Fibroblast of the aortic adventitia (primary cell): ENCODE results near the gene KCNK13. TPM values are rescaled to one million over a fixed set of nuclear protein-coding genes. Genes with fewer than 3 reads are reported as not detected.

Source experiments
- DNase-seq: peaks from one replicate; pipeline ENCODE4 v3.0.0-alpha.2; 2010; ENCODE audit warnings: low read depth
- H3K4me3 ChIP-seq: 2 replicates; pipeline ENCODE4 v1.5.1; 2011; ENCODE audit warnings: low read depth, mild to moderate bottlenecking, control low read depth, low read length, moderate library complexity
- CTCF ChIP-seq: IDR thresholded peaks from 2 replicates; pipeline ENCODE4 v1.5.1; 2011; ENCODE audit warnings: mild to moderate bottlenecking, low read length, control low read depth, inconsistent platforms; ENCODE audit not compliant: insufficient read depth
- total RNA-seq: library from RNA; depleted of rRNA; stranded (reverse); fragments of >200 nt; gene quantifications from 2 replicates; pipeline ENCODE4 v1.2.3, GENCODE V29; 2012; ENCODE audit warnings: low replicate concordance

KCNK13 gene
- total RNA-seq, 1 donor, result 0.27 TPM

- no peak for DNase-seq
- no peak for TF ChIP-seq CTCF
- no peak overlapping the region for H3K4me3 ChIP-seq
These were observed 12.4 kb upstream of the KCNK13 start for GRCh38 chr14:90049390-90049789.

GRCh38 chr14:90050271-90050670 is 11.5 kb upstream of the KCNK13 start:
- H3K4me3 ChIP-seq, result no peak overlapping the region
- no peak for TF ChIP-seq CTCF

GRCh38 chr14:90053044-90053443 is 8.8 kb upstream of the KCNK13 start:
- no peak for TF ChIP-seq CTCF
- DNase-seq, result peak; percentile 16
- H3K4me3 ChIP-seq, result no peak overlapping the region

More at GRCh38 chr14:90050271-90050670, 11.5 kb upstream of the KCNK13 start:
- DNase-seq, result no peak

GRCh38 chr14:90054803-90055202 is 7.0 kb upstream of the KCNK13 start:
- DNase-seq, result no peak
- H3K4me3 ChIP-seq, result no peak overlapping the region
- TF ChIP-seq CTCF, result no peak

- no peak for DNase-seq
- H3K4me3 ChIP-seq, result no peak overlapping the region
- TF ChIP-seq CTCF, result no peak
These were observed 5.0 kb upstream of the KCNK13 start for GRCh38 chr14:90056826-90057225.

GRCh38 chr14:90058876-90059458 is 2.8 kb upstream of the KCNK13 start:
- no peak overlapping the region for H3K4me3 ChIP-seq
- no peak for TF ChIP-seq CTCF
- no peak for DNase-seq

GRCh38 chr14:90060312-90060964 is 1.4 kb upstream of the KCNK13 start:
- DNase-seq, result peak; percentile 40
- peak overlapping the region; percentile 62 for H3K4me3 ChIP-seq
- peak; percentile 54 for TF ChIP-seq CTCF
